GM19240 (cell line): ENCODE results near the gene MICOS13.
"Not testable (repeated sequence)": the region's sequence is repeated elsewhere in the genome, so short reads cannot be mapped to it uniquely, and the experiment has no call there.

Experiments used
- DNase-seq: peaks from one replicate; pipeline ENCODE4 v3.0.0; 2011; ENCODE audit warnings: low spot score; ENCODE audit not compliant: insufficient read length

Gene MICOS13

GRCh38 chr19:5700455-5701092 lies 20.3 kb upstream of the MICOS13 start:
- DNase-seq: no peak

DNA sequence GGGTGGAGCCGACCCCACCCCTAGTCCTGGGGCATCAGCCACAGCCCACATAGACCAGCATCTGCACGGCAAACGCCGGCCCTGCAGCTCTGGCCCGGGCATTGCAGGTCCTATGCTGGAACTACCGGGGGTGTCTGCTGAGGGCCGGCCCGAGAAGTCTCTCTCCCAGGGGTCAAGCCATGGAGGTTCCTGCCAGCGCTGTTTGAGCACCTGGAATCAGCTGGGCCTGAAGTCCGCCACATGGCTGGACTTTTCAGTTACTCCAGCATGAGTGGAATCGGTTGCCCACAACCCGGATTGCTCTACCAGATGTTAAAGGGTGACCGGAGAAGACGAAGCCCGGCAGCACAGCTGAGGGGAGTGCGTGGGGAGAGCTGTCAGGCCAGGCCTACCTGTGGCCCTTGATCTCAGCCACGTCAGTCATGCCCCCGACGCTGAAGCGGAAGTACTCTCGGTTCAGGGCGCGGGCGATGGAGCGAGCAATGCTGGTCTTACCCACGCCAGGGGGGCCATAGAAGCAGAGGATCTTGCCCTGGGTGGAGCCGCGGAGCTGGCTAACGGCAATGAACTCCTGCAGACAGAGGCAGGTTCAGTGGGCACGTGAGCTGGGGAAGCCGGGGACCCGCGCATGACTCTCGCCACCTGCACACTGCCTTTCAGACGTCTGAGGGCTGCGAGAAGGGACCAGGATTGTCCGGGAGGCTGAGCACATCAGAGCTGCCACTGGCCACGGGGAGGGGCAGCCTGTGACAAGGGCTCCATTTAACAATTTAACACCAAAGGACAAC lies 18.5 kb upstream of the MICOS13 start:
- DNase-seq: no peak

DNA sequence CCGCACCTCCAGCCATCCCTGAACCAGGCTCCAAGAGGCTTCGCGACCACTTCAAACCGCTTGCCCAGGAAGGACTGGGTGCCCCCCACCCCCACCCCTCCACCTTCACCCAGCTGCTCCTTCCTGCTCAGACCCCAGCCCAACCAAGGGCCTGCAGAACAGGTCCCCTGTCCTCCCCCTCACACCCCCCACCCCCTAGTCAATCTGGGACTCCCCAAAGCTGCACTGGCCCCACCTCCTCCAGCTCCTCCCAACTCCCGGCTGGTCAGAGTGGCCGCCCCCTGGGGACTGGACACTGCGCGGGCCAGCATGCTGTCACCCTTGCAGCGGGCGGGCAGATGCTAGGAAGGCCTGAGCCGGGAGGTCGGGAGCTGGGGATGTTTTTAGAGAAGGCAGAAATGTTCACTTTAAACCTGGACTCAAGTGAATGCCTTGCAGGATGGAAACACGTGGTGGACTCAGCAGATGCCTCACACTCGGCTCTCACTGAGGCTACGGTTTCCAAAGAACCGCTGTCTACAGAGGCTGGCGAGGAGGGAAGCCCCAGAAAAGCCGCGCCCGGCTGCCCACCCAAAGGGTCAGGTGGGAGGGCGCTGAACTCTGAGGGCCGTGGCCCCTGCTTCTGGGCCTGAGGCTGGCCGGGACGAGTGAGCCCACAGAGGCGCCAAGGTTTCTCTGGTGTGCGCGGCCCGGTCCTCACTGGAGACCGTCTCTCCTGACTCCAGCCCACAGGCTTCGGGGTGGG lies 17.7 kb upstream of the MICOS13 start:
- no peak for DNase-seq

DNA sequence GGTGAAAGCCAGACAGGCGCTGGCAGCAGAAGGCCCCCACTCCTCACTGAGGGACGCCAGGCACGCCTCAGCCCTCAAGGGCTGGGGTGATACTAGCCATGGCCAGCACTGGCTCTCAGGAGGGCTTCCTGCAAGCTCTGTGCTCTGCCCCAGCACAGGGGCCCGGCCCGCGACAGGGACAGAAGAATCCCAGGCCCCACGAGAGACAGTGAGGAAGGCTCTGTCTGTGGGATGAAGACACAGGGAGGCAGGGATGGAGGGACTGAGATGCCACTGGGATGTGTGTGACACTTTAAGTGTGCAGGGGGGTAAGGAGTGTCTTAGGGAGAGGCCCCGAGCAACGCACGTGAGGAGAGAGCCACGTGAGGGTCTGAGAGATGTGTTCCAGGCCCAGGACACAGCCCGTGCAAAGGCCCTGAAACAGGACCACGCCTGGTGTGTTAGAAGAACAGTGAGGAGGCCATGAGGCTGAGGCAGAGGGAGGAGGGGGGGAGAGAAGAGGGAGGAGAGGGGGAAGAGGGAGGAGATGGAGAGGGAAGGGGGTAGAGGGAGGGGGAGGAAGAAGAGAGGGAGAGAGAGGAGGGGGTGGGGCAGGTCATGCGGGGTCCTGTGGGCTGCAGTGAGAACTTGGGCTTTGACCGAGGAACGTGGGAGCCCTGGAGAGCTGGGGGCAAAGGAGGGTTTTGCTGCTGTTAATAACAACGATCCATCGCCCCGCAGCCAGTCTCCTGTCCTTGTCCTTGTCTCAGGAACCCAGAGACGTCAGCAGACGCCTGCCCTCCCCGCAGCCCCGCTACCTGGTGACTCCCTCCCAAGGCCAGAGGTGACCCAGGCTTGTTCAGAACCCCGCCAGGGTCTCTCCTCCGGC lies 16.9 kb upstream of the MICOS13 start:
- DNase-seq: no peak

- no peak for DNase-seq
Measured at GRCh38 chr19:5696196-5697021, 16.1 kb upstream of the MICOS13 start.

GRCh38 chr19:5695649-5696195 lies 15.4 kb upstream of the MICOS13 start:
- no peak for DNase-seq

DNA sequence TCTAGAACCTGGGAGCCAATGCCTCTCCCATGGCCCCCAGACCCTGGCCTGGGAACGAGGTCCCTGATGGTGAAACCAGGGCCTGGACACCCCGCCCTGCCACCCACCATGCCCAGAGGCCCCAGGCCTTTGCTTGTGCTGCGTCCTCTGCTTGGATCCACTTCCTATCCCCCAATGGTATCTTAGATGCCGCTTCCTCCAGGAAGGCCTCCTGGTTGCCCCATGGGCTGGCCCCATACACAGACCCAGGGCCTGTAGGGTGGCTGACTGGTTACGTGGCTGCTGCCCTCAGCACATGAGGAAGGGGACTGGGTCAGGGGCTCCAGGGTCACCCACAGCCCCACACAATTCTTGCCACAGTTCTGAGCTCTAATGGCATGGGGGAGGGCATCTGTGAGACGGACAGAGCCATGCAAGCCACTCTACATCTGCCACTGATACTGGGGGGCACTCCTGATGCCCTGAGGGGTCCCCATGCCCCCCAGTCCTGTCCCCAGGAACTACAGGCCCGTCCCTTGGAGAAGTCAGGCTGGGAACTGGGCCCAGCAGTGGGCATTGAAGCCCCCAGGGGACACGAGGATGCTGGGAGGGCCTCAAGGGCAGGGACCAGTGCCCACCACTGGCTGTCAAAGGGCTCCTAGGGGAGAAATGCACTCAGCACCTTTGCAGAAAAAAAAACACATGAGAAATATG lies 14.8 kb upstream of the MICOS13 start:
- no peak for DNase-seq

DNA sequence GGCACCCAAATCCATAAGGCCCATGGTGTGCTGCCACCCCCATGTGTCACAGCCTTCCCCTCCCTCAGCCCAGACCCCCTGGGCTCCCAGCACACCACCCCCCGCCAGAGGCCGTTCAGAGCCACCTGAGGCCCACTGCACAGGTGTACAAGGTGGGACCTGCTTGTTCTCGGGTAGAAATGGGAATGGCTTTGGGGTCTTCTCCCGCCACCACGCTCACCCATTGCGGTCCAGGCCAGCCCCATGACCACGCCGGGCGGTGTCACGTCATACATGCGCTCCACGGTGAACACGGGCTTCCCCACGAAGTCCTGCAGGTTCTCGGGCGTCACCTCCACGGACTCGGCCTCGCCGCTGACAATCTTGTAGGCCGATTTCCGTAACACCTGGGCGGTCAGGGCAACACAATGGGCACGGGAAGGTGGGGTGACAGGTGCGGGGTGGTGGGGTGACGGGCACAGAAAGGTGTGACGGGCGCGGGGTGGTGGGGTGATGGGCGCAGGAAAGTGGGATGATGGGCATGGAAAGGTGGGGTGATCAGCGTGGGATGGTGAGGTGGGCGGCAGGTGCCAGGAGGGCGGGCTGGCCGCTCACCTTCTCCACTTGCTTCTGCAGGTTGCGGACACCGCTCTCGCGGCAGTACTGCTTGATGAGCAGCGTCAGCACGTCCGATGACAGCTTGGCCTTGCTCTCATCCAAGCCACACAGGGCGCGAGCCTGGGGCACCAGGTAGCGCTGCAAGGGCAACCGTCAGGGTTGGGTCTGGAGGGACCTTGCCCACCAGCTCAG lies 14.0 kb upstream of the MICOS13 start:
- DNase-seq: no peak

- no peak for DNase-seq
Measured at GRCh38 chr19:5693195-5694166, 13.2 kb upstream of the MICOS13 start.

DNA sequence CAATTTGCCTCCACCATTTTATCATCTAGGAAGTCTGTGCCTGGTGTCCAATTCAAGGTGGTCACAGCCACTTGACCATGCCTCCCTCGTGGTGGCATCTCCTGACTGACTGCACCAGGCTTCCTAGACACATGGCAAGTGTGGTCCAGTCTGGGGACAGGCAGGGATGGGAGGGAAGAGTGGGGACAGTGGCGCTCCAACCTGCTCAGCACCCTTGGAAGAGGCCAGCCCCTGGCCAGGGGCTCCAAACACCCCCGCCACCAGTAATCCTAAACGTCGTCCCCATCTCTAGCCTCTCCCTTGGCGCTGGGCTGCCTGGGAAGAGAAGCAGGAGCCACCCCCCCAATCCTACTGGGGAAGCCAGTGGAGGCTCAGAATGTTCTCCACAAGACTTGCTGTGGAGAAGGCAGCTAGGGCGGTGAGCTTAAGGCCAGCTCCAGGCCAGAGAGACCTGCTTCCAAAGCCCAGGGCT lies 12.4 kb upstream of the MICOS13 start:
- no peak for DNase-seq

- DNase-seq: no peak
Measured at GRCh38 chr19:5691822-5692722, 11.8 kb upstream of the MICOS13 start.

GRCh38 chr19:5690955-5691821 lies 10.9 kb upstream of the MICOS13 start:
- no peak for DNase-seq

- peak; percentile 99 for DNase-seq
Measured at GRCh38 chr19:5690125-5690954, 10.0 kb upstream of the MICOS13 start, which contains the start of gene RPL36. TSS of gene RPL36 (plus strand) at chr19:5690295. CDS start at chr19:5690508, 213 bp downstream.

DNA sequence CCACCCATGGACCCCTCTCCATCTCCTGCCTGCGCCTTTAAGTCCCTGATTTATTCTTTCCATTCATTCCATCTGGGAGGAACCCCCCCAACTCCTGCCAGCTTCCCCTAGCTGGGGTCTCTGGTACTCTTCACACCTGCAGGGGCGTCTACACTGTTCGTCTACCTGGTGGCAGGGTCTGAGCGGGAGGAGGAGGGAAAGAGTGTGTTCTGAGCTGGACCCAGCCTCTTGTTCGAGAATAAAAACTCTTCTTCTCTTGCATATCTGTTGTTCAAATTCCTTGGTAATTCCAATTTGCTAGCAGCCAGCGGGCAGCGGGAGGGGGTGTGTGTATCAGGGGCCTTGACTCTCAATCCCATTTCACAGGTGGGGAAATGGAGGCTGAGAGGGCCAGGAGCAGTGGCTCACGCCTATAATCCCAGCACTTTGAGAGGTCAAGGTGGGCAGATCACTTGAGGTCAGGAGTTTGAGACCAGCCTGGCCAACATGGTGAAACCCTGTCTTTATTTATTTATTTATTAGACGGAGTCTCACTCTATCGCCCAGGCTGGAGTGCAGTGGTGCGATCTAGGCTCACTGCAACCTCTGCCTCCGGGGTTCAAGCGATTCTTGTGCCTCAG lies 8.1 kb upstream of the MICOS13 start:
- not testable (repeated sequence) for DNase-seq
